Measurements from ENCODE around the gene CCBE1. TPM values are rescaled to one million over a fixed set of nuclear protein-coding genes. Genes with fewer than 3 reads are reported as not detected.

The CCBE1 gene
- total and polyA plus RNA-seq, 2 donors (not counting 1 experiment from before 2014, with no cell fraction given) = 122 TPM

DNA sequence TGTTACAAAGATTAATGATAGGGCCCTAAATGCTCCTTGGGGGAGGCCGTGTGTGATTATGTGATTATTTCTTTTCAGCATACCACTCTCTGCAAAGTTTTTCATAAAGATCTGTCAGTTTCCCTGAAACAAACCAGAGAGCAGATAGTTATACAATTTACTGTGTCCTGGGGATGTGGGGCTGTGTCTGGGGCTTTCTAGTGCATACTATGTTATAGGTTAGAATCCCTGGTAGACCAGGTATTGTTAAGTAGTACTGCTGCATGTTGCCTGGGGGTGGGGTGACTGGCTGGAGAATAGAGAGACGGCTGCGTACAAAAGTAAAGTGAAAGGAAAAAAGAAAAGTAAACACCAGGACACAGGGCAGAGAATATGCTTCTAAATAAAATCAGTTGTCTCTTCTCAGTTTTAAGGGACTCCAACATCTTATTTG lies 3.3 kb upstream of the CCBE1 start:
- H3K4me3 ChIP-seq (replicated peaks in 1 of 4; ENCODE audit: control extremely low read depth in 1 of 4, insufficient read depth in 1 of 4, low read depth in 3 of 4, low read length in 4 of 4) = peak overlapping the region in 2 of 4 experiments; percentile 12 to 21
- no peak overlapping the region for H2AFZ ChIP-seq (ENCODE audit: low read length)
- H3K79me2 ChIP-seq (ENCODE audit: control insufficient read depth, insufficient read depth, low read length) = peaks cover 20% of the 10 kb centered on the region
- DNase-seq (ENCODE audit: low read depth in 2 of 2) = peak in 1 of 2 donors; percentile 44
- H3K4me1 ChIP-seq (ENCODE audit: control insufficient read depth, extremely low read depth, insufficient read depth, low read length) = peaks cover 6% of the 10 kb centered on the region
- no peaks in the 10 kb centered on the region for H3K27me3 ChIP-seq (ENCODE audit: control insufficient read depth, insufficient read depth, low read length)
- H3K36me3 ChIP-seq (ENCODE audit: control insufficient read depth, insufficient read depth, low read length) = no peaks in the 10 kb centered on the region
- TF ChIP-seq, protein P1, sequence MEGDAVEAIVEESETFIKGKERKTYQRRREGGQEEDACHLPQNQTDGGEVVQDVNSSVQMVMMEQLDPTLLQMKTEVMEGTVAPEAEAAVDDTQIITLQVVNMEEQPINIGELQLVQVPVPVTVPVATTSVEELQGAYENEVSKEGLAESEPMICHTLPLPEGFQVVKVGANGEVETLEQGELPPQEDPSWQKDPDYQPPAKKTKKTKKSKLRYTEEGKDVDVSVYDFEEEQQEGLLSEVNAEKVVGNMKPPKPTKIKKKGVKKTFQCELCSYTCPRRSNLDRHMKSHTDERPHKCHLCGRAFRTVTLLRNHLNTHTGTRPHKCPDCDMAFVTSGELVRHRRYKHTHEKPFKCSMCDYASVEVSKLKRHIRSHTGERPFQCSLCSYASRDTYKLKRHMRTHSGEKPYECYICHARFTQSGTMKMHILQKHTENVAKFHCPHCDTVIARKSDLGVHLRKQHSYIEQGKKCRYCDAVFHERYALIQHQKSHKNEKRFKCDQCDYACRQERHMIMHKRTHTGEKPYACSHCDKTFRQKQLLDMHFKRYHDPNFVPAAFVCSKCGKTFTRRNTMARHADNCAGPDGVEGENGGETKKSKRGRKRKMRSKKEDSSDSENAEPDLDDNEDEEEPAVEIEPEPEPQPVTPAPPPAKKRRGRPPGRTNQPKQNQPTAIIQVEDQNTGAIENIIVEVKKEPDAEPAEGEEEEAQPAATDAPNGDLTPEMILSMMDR (conservative IDR thresholded peaks at IDR 0.05 in 1 of 2, IDR thresholded peaks at IDR 0.05 in 1 of 2; ENCODE audit: low read depth in 1 of 2, low read length in 2 of 2) = no peak
- TF ChIP-seq EZH2 (IDR thresholded peaks at IDR 0.05; ENCODE audit: low read length, missing control alignments) = no peak
- peak overlapping the region; percentile 15 for H3K27ac ChIP-seq (ENCODE audit: insufficient read depth, low read length)
- H3K4me2 ChIP-seq (ENCODE audit: extremely low read depth, insufficient read depth, low read length) = peak overlapping the region; percentile 70
- no peaks in the 10 kb centered on the region for H4K20me1 ChIP-seq (ENCODE audit: control insufficient read depth, extremely low read depth, insufficient read depth, low read length)
- no peak overlapping the region for H3K9ac ChIP-seq (ENCODE audit: insufficient read depth, low read length)
- no peaks in the 10 kb centered on the region for H3K9me3 ChIP-seq (ENCODE audit: control insufficient read depth, insufficient read depth, low read depth, low read length)

DNA sequence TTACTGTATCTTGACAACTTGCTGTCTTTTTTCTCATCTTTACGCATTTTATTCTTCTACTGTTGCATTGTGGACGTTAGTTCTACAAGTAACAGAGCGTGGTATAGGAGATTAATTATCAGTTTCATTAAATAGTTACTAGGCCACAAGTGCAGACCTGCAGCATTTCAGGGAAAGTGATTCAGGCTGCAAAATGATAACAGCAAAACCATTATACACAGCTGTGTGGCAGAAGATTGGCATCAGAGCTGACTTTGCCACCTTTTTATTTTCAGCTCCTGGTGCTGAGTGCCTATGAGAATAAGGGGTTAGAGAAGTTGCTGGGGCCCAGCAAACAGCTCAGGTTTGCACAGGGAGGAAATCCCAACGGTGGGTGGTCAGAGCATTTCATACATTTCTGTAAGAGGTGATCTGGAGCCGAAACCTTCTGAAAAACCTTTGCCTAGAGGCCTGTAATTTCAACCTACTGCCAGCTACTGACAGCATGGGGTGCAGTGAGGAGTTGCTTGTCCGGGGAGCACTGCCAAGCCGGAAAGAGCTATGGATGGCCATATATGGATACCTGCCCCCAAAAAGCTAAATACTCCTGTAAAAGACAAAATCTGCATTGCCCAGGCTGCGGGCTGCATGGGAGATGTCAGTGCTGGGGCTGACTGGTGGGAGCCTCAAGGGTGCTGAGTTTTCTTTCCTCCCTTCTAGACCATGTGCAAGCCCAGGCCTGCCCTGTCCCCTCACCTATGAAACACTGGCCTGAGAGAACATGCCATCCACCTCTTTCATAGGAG lies 2.7 kb upstream of the CCBE1 start:
- Histone ChIP-seq H3K79me2 (ENCODE audit: control insufficient read depth, insufficient read depth, low read length) (peaks cover 26% of the 10 kb centered on the region), H3K9me3 (ENCODE audit: control insufficient read depth, insufficient read depth, low read depth, low read length) (no peaks in the 10 kb centered on the region), H3K27ac (ENCODE audit: insufficient read depth, low read length) (peak overlapping the region; percentile 15), H3K36me3 (ENCODE audit: control insufficient read depth, insufficient read depth, low read length) (no peaks in the 10 kb centered on the region), H3K4me3 (replicated peaks in 1 of 4; ENCODE audit: control extremely low read depth in 1 of 4, insufficient read depth in 1 of 4, low read depth in 3 of 4, low read length in 4 of 4) (no peak overlapping the region), H3K4me2 (ENCODE audit: extremely low read depth, insufficient read depth, low read length) (peak overlapping the region; percentile 70), H4K20me1 (ENCODE audit: control insufficient read depth, extremely low read depth, insufficient read depth, low read length) (no peaks in the 10 kb centered on the region), H3K9ac (ENCODE audit: insufficient read depth, low read length) (no peak overlapping the region), H3K27me3 (ENCODE audit: control insufficient read depth, insufficient read depth, low read length) (no peaks in the 10 kb centered on the region), H2AFZ (ENCODE audit: low read length) (no peak overlapping the region), H3K4me1 (ENCODE audit: control insufficient read depth, extremely low read depth, insufficient read depth, low read length) (peaks cover 4% of the 10 kb centered on the region)
- DNase-seq (ENCODE audit: low read depth in 2 of 2) = peak in 1 of 2 donors; percentile 15
- TF ChIP-seq EZH2 (IDR thresholded peaks at IDR 0.05; ENCODE audit: low read length, missing control alignments) = no peak
- TF ChIP-seq, protein P1 (conservative IDR thresholded peaks at IDR 0.05 in 1 of 2, IDR thresholded peaks at IDR 0.05 in 1 of 2; ENCODE audit: low read depth in 1 of 2, low read length in 2 of 2) = no peak

DNA sequence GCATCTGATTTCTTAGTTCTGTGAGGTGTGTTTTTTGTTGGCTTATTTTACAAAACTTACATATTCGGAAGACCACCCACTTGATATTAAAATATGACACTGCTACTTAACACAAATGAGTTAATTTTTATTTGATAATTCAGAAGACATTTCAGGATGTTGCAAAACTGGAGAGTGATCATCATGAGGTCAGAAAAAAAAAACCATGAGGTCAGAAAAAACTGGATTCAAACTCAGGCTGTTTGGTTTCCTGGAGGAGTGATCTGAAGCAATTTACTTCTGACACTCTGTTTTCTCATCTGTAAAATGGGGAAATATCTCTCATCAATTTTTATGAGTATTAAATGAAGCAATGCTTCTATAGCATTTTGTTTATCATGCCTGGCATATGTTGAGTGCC lies 1.8 kb upstream of the CCBE1 start:
- H4K20me1 ChIP-seq (ENCODE audit: control insufficient read depth, extremely low read depth, insufficient read depth, low read length) = no peaks in the 10 kb centered on the region
- H3K9ac ChIP-seq (ENCODE audit: insufficient read depth, low read length) = no peak overlapping the region
- H3K36me3 ChIP-seq (ENCODE audit: control insufficient read depth, insufficient read depth, low read length) = peaks cover under 1% of the 10 kb centered on the region
- no peak overlapping the region for H3K4me2 ChIP-seq (ENCODE audit: extremely low read depth, insufficient read depth, low read length)
- H3K27ac ChIP-seq (ENCODE audit: insufficient read depth, low read length) = no peak overlapping the region
- H3K4me1 ChIP-seq (ENCODE audit: control insufficient read depth, extremely low read depth, insufficient read depth, low read length) = peaks cover 2% of the 10 kb centered on the region
- peaks cover 34% of the 10 kb centered on the region for H3K79me2 ChIP-seq (ENCODE audit: control insufficient read depth, insufficient read depth, low read length)
- no peak overlapping the region for H3K4me3 ChIP-seq (replicated peaks in 1 of 4; ENCODE audit: control extremely low read depth in 1 of 4, insufficient read depth in 1 of 4, low read depth in 3 of 4, low read length in 4 of 4)
- H3K9me3 ChIP-seq (ENCODE audit: control insufficient read depth, insufficient read depth, low read depth, low read length) = no peaks in the 10 kb centered on the region
- H3K27me3 ChIP-seq (ENCODE audit: control insufficient read depth, insufficient read depth, low read length) = no peaks in the 10 kb centered on the region
- no peak overlapping the region for H2AFZ ChIP-seq (ENCODE audit: low read length)
- DNase-seq (ENCODE audit: low read depth in 2 of 2) = peak in 1 of 2 donors; percentile 52
- TF ChIP-seq, protein P1 (conservative IDR thresholded peaks at IDR 0.05 in 1 of 2, IDR thresholded peaks at IDR 0.05 in 1 of 2; ENCODE audit: low read depth in 1 of 2, low read length in 2 of 2) = no peak
- TF ChIP-seq EZH2 (IDR thresholded peaks at IDR 0.05; ENCODE audit: low read length, missing control alignments) = no peak
